DMS 273 treated with DMSO at 0.1 percent for 48 hours (cell line): Measurements from ENCODE around the gene PDE9A.

Experiments
- DNase-seq: peaks from one replicate; lab custom pipeline; 2025; lab: John Stamatoyannopoulos, UW

Gene PDE9A

DNA sequence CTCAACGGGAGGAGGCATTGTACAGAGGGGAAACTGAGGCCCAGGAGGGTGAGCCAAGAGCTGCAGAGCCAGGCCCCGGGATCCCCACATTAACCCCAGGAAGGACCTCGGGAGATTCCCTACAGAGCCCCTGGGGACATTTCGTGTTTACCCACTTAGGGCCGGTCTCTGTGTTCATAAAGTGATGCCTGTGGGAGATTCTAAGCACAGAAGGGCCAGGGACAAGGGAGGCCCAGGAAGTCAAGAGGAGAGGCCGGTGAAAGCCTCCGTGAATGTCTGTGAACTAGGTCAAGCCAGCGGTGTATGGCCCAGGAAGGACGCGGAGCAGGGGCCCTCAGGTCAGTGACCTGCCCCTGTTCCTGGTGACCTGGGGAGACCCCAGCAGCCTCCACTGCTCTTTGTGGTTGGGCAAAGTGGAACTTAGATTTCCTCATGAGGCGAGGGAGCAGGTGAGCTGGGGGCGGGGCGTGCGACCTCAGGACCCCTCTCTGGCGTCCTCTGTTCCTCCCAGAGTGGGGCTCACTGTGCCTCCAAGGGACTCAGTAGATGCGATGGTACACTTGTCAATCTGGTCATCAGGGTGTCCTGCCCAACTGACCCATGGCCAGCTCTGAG lies 34.9 kb downstream of the PDE9A start:
- no peak for DNase-seq

DNA sequence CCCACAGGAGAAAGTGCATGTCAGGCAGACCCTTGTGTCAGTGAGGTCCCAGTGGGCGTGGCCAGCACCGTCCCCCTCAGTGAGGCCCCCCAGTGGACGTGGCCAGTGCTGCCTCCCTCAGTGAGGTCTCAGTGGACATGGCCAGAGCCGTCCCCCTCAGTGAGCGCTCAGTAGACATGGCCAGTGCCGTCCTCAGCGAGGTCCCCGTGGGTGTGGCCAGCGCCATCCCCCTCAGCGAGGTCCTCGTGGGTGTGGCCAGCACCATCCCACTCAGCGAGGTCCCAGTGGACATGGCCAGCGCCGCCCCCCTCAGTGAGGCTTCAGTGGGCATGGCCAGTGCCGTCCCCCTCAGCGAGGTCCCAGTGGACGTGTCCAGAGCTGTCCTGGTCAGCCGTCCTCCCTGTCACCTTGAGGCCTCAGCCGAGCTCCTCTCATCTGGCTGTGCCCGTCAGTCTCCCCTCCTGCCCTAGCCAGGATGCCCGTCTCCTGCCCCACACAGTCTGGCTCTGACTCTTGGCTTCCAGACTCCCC lies 35.5 kb downstream of the PDE9A start:
- no peak for DNase-seq

DNA sequence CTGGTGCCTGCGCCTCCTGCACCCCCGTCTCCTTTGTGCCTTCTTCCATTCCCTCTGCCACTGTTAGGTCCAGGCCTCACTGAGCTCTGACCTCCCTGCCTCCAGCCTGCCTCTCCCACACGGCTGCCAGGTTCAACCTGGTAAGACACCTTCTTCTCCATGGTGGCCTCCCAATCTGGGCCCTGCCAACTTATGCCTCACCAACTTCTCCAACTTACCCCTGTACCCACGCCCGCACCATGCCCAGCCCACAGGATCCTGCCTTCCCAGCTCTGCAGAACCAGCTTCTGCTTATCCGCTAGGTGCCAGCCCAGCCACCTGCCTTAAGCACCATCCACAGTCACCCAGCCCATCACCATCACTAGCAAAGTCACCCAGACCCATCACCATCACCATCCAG lies 37.2 kb downstream of the PDE9A start:
- no peak for DNase-seq

DNA sequence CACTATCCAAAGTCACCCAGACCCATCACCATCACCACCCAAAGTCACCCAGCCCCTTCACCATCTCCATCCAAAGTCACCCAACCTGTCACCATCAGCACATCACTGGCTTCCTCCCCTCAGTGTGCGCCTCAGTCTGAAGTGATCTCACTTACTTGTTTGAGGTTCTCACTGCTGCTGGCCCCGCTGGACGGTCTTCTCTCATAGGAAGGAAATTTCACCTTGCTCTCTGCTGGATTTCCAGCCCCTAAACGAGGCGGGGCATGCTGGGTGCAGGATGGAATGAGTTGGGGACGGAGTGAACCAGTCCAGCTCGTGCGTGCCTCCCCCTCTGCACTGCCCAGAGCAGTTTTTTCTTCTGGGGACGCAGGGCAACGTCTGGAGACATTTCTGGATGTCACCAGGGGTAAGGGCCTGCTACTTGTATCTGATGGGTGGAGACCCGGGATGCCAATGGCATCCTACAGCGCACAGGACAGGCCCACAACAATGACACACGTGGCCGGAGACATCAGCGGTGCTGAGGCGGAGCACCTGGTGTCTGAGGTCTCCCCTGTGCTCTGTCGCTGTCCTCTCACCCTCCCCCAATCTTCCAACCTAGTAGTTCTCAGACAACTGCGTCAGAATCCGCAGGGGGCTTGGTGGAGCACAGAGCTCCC lies 38.6 kb downstream of the PDE9A start:
- DNase-seq = no peak

DNA sequence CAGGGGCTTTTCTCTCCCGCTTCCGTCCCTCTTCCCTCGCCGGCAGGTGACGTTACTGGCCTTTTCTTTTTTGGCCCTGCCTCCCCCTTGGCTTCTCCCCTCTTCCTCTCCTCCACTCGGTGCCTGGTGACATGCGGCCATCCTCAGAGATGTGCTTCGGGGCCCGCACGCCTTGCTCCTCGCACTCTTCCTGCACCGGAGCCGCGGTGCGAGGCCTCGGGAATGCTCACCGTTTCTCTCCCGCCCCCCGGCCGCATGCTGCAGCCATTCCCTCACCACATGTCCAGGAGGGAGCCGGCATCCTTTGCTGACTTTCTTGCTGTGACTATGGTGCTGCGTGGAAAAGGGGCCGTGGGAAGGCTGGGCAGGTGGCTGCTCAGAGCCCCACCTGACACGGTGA lies 39.3 kb downstream of the PDE9A start:
- DNase-seq = no peak

DNA sequence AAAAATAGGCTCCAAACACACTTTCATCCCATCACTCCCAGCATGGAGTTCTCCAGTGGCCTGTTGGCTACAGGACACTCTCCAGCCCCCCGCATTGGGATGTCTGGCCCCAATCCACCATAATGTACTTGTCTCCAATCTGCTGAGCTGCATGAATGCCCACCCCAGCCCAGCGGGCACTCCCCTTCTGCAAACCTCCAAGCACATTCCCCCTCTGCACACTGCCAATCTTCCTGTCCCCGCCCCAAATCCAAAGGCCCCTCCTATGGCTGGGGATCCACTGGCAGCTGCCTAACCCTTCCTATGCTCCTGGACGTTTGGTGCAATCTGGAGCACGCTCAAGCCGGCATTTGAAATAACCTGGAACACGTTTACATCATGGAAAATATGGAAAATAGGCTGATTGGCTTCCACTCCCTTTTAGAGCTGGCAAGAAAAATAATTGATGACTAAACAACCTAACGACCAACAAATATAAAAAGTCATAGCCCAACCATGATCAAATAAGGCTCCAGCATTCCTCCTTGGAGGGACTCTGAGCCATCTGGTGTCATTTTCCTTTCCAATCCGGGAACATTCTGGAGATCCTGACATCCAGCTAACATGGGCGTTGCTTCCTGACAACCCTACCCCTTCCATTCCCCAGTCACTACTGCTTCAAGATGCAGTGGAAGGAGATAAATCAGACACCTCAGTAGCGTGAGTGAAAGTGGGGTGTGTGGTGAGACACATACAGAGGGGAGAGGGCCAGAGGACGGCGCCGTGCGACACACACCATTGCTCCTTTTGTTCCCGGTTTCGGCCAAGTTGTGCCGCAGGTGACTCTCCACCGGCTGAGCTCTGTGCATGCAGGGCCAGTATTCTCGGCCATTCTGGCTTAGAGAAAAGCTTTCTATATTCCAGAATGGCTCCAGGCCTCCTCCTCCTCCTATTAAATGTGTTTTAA lies 41.6 kb downstream of the PDE9A start:
- DNase-seq = no peak

DNA sequence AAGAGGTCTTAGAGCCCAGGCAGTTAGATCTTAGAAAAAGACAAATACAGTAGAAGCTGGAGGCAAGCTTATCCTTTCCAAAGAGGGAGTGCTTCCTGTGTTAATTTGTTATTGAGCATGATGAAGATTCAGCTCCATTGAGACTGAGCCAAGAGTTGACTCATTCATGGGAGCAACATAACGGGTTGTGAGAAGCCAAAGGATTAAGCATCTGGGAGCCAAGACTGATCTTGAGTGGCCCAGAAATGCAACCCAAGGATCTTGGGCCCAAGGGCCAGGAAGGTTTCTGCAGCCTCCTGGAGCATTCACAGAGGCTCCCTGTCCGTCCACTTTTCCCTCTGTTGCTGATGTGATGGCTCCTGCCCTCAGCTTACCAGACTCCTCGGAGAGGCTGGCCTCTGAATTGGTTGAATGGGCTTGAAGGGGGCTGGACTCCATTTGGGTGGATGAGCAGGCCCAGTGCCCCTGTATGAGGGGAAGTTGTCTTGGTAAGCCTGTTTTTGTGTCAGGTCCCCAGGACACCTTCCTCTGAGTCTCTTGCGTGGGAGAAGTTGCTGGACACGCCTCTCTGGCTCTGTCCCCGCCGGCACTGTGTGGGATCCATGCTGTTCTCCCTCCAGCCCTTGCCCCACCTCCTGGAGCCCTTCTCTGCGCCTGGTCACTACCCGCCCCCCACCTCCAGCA lies 42.4 kb downstream of the PDE9A start:
- DNase-seq = no peak

DNA sequence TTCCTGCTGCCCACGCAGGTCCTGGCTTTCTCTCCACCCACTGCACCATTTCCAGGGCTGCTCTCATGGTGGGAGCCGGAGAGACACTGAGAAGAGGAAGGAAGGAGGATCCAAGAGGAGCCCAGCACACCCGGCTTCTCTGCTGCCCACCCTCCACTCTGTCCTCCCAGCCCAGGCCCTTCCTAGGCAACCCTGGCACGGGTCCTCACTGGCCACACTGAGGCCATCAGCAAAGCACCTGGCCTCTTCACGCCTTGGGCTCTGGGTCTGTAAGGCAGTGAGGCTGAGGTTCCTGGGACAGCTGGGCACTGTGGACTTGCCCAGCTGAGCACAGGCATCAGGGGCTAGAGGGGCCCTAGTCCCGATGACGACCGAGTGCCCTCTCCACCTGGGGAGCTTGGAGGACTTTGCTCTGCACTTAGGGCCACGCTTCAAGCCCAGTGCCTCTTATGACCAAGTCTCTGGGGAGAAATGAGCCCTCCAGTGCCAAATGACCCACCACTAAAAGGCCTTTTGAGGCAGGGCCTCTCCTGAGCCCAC lies 43.1 kb downstream of the PDE9A start:
- DNase-seq = no peak

DNA sequence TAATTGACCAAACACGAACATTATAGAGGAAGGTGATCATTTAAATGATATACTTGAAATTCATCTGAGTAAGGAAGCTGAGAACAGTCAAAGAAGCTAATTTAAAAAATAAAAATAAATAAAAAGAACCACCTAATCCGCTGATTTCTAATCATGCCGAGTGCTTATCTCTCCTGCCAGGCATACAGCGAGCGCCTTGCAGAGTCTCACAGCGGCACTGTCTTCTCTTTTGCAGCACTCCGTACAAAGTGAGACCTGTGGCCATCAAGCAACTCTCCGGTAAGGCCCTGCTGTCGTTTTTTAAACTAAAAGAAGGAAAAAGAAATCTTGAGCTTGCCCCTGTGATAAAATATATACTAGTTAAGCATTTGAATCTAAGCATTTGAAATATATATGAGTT lies 45.3 kb downstream of the PDE9A start:
- DNase-seq = no peak

DNA sequence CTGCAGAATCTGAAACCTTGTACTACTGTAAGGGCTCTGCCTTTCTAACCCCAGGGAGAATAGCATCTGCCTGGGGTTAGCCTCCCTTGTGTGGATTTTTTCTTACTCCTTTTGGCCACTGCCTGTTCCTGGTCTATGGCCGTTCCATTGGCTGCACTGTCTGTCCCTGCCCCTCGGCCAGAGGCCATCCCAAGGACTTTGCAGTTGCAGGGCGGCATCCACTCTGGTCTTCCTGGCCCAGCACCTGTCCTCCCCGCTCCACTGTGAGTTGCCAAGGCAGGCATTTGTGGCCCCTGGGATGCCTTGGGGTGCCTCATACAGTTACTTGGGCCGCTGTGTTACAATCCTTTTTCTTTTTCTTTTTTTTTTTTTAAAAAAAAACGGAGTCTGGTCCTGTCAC lies 45.8 kb downstream of the PDE9A start:
- no peak for DNase-seq

DNA sequence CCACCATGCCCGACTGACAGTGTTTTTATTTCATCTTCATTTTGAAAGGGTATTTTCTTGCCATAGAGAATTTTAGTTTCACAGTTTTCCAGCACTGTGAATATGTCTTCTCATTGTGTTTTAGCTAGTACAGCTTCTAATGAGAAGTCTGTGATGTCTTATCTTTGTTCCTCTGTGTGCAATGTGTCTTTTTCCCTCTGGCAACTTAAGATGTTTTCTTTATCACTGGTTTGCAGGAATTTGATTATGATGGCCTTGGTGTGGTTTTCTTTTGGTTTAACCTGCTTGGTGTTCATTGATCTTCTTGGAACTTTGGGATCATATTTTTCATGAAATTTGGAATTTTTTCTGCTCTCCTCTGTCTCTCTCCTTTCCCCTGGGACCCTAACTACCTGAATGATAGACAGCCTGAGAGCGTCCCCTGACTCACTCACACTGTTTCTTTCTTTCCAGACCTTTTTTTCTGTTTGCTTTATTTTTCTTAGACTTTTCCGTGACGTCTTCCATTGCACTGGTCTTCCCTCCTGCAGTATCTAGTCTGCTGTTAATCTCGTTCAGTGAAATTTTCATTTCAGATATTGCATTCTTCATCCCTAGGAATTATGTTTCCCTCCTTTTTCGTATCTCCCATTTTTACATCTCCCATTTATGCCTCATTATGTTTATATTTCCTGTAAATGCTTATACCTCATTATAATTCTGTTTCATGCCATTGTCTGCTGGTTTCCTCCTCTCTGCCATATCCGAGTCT lies 48.5 kb downstream of the PDE9A start:
- no peak for DNase-seq

DNA sequence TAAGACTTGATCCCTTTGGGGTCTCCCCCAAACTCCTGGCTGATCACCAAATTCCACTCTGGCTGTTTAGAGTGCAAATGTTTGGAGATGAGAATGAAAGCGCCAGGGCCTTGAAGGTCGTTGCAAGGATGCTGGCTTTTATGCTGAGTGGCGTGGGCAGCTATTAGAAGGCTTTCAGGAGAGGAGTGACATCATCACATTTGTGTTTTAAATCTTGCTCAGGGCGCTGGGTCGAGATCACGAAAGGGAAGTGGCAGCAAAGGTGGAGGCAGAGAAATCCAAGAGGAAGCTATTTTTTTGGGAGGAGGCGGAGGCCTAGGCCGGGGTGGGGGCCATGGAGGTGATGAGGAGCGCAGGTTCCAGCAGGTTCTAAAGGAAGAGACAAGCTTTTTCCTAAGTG lies 49.3 kb downstream of the PDE9A start:
- DNase-seq = no peak

DNA sequence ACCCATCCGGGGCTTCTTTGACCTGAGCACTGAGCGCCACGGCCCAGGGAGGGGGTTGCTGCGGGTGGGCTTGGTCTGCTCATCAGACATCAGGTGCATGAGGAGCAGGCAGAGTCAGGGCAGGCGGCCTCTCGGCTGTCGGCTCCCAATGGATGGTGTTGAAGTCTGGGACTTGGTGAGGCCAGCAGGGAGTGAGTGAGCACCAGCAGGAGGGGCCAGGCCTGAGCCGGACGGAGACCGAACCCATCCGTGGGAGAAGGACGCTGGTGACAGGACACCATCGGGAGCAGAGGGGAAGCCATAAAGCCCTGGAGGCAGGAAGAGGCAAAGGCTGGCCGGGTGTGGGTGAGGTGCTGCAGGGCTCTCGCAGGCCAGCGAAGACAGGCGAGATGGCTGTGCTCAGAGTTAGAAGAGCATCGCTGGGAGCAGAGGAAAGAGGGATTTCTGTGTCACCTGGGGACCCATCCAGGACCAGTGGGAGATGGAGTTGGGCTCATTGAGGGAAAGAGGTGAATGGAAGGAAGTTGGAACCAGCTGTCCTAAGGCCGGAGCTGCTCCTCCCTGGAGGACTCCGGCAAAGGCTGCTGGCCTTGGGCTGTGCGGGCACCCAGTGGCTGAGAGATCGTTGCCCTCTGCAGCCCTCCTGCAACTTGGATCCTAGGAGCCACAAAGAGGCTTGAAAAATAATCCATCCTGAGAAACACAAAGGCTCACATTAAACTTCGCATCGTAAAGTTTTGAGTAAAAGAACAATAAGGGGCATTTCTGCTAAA lies 49.9 kb downstream of the PDE9A start:
- DNase-seq = no peak

DNA sequence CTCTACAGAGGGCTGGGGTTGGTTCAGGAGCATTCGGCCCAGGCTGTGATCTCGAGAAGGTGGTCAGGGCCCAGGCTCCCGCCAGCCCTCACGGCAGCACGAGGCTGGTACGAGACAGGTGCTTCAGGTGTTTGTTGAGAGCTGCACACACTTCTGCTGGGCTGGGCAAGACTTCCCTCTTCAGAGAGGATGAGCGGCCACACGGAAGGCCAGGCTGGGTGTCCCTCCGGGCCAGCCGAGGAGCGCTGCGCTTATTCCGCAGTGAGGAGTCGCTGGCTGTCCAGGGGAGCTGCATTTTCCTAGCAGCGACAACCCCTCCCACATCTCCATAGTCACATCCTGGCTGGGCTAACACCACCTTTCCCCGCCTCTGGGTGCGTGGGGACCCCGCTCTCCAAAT lies 50.5 kb downstream of the PDE9A start:
- no peak for DNase-seq

DNA sequence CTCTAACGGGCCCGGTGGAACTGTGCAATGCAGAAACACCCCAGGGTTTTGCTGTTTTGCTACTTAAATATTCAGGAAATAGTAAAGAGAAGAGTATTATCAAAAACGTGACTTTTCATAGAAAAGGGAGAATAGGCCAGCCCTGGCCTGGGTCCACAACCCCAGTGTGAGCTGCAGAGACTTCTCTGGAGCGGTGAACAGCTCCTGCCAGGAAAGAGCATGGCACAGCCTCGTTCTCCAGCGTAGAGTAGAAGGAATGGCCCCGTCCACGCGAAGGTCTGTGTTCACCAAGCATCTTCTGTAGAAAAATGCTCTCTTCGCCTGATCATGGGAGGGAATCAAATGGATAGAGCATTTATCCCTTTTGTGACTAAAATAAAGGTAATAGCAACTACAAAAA lies 51.4 kb downstream of the PDE9A start:
- DNase-seq = no peak

DNA sequence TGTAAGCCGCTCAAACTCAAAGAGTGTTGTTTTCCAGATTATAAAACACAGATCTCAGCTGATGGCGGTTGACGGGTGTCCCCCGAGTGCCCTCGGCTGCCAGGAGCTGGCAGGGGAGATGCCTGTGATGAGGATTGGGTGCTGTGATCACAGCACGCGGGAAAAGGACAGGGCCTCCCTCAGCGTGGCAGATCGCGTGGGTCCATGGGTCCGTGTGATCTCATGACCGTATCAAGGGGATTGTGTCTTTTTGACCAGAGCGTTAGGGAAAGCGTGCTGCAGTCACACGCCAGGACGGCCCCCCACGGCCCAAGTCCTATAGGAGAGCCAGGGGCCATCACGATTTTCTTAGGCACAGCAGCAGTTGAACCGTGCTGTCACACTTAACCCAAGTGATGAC lies 51.9 kb downstream of the PDE9A start:
- no peak for DNase-seq

DNA sequence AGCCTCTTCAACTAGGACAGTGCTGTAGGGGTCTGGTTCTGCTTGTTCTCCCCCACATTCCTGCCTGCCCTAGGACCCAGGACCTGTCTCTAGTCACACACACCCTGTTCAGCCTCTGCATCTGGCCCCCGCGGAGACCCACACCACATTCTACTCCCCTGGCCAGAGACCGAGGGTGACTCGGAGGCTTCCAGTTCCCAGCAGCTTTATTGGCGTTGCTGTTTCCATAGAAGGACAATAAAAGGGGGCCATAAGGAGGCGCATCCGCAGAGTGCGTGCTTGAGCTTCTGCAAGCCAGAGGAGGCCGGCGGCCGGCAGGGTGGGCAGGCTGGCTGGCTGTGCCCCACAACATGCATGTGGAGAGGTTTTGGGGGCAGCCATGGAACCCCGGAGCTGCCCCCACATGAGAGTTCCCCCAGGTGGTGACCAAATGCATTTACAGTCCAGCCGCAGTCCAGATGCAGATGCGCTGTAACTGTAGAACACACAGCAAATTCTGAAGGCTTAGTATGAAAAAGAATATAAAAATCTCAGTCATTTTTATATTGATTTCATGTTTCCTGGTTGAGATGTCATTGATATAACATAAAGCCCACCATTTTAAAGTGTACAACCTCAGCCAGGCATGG lies 52.4 kb downstream of the PDE9A start:
- DNase-seq = no peak

DNA sequence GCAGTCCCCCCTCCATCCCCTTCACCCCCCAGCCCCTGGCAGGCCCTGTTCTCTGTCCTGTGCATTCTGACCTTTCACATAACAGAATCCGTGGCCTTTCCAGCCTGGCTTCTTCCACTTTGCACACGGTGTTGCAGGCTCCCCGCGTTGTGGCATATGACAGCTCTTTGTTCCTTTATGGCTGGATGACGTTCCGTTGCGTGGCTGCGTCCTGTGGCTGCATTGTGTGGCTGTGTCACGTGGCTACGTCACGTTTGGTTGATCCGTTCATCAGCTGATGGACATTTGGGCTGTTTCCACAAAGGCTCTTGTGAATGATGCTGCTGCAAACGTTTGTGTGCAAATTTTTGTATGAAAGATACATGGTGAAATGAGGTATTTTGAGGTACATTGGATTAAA lies 53.3 kb downstream of the PDE9A start:
- DNase-seq = no peak

DNA sequence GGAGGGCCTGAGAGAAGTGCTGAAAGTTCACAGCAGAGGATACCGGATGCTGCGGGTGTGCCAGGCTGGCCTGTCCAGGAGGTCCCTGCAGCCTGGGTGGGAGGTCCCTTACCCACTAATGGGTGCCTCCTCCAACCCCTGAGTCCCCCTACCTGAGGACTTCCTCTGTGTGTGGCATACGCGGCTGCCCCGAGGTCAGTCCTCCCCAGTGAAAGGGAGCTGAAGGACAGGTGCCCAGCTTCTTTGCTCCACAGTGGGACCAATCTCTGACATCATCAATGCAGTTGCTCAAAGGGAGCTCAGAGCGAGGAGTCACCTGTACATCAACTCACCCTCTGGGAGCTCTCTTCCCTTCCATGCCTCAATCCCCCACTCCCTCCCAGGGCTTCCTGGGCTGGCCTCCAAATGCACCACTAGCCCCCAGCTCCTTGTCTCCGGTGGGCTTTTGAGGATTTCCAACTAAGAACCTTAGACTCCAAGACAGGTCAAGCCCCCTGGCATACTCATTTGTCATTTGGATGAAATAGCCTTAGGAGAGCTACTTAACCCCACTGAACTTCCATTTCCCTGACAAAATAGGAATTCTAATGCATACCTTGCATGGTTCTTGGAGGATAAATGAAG lies 53.9 kb downstream of the PDE9A start:
- no peak for DNase-seq

DNA sequence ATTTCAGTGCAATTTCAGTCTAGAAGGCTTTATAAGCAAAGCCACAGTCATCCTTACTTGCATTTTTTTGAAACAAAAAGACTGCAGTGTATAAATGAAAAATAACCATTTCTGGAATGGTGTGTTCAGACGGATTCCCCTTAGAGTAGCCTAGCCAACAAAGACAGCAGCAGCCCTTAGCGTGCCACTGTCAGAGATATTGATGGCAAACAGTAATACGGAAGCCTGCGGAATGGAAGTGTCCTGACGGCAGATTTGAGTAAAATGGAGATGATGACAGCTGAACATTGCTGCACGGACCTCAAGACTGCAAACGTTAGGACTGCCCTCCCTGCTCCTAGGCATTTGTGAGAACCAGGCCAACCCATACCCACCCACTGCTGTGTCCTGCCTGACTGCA lies 54.7 kb downstream of the PDE9A start:
- DNase-seq = no peak
